Fibroblast of lung (primary cell): ENCODE results near the gene RIN3. TPM values are rescaled to one million over a fixed set of nuclear protein-coding genes. Genes with fewer than 3 reads are reported as not detected.

ENCODE experiments used
- DNase-seq, 2 donors: peaks; one replicate each; pipeline versions ENCODE4 v3.0.0 to v3.0.0-alpha.2; 2010; ENCODE audit warnings: low read depth in 2 of 2
- H2AFZ ChIP-seq: 2 replicates; pipeline ENCODE4 v1.5.1; 2012; ENCODE audit warnings: low read length, control low read depth, inconsistent platforms
- H3K27ac ChIP-seq: 2 replicates; pipeline ENCODE4 v1.5.1; 2011; ENCODE audit warnings: low read length, control low read depth; ENCODE audit not compliant: insufficient read depth
- H3K27me3 ChIP-seq: 2 replicates; pipeline ENCODE4 v1.5.1; 2011; ENCODE audit warnings: mild to moderate bottlenecking, low read length; ENCODE audit not compliant: control insufficient read depth, insufficient read depth
- H3K36me3 ChIP-seq: 2 replicates; pipeline ENCODE4 v1.5.1; 2011; ENCODE audit warnings: low read length; ENCODE audit not compliant: control insufficient read depth, insufficient read depth
- H3K4me1 ChIP-seq: 2 replicates; pipeline ENCODE4 v1.5.1; 2011; ENCODE audit warnings: low read length; ENCODE audit not compliant: control insufficient read depth, insufficient read depth; ENCODE audit errors: extremely low read depth
- H3K4me2 ChIP-seq: 2 replicates; pipeline ENCODE4 v1.5.1; 2011; ENCODE audit warnings: low read length, control low read depth; ENCODE audit not compliant: insufficient read depth; ENCODE audit errors: extremely low read depth
- H3K4me3 ChIP-seq, 4 experiments: fragments of 200-600 bp in 1 of 4; sonication (generic) in 1 of 4; replicated peaks in 1 of 4; 2 replicates each; pipeline ENCODE4 v1.5.1; 2011 to 2016; ENCODE audit warnings: low read length in 4 of 4, low read depth in 3 of 4, mild to moderate bottlenecking in 3 of 4, control low read depth in 2 of 4, inconsistent platforms in 1 of 4, mixed read lengths in 1 of 4; ENCODE audit not compliant: insufficient read depth in 1 of 4; ENCODE audit errors: control extremely low read depth in 1 of 4
- H3K79me2 ChIP-seq: 2 replicates; pipeline ENCODE4 v1.5.1; 2012; ENCODE audit warnings: mild to moderate bottlenecking, low read length, inconsistent platforms; ENCODE audit not compliant: control insufficient read depth, insufficient read depth
- H3K9ac ChIP-seq: 2 replicates; pipeline ENCODE4 v1.5.1; 2011; ENCODE audit warnings: mild to moderate bottlenecking, low read length, control low read depth; ENCODE audit not compliant: insufficient read depth
- H3K9me3 ChIP-seq: 2 replicates; pipeline ENCODE4 v1.5.1; 2012; ENCODE audit warnings: low read depth, low read length; ENCODE audit not compliant: control insufficient read depth, insufficient read depth
- H4K20me1 ChIP-seq: 2 replicates; pipeline ENCODE4 v1.5.1; 2011; ENCODE audit warnings: low read length; ENCODE audit not compliant: control insufficient read depth, insufficient read depth; ENCODE audit errors: extremely low read depth
- EZH2 ChIP-seq: IDR thresholded peaks from 2 replicates; pipeline ENCODE4 v1.5.1; 2012; ENCODE audit warnings: low read length, control low read depth, mild to moderate bottlenecking; ENCODE audit errors: missing control alignments
- polyA plus RNA-seq, 2 donors: library from polyadenylated mRNA; depleted of rRNA in 1 of 2; stranded (reverse) in 1 of 2; unstranded in 1 of 2; fragments of >200 nt; gene quantifications; 2 replicates each; pipeline ENCODE4 v1.2.1, GENCODE V29; 2011 to 2012; ENCODE audit warnings: missing spikeins in 1 of 2
- total RNA-seq: library from RNA; depleted of rRNA; stranded (reverse); fragments of >200 nt; gene quantifications from 2 replicates; pipeline ENCODE4 v1.2.1, GENCODE V29; 2014
- TF ChIP-seq, protein P1 (sequence below), 2 donors: IDR thresholded peaks in 1 of 2; conservative IDR thresholded peaks in 1 of 2; 1 replicate in 1 of 2; 2 replicates in 1 of 2; pipeline ENCODE4 v1.5.1; 2011 to 2012; ENCODE audit warnings: low read length in 2 of 2, control low read depth in 1 of 2, inconsistent platforms in 1 of 2, low read depth in 1 of 2, mild to moderate bottlenecking in 1 of 2

RIN3 gene
- total and polyA plus RNA-seq, 2 donors (not counting 1 experiment from before 2014, with no cell fraction given) = 8.9 to 9.2 TPM

- no peaks in the 10 kb centered on the region for H3K9me3 ChIP-seq
- no peaks in the 10 kb centered on the region for H3K27me3 ChIP-seq
- no peak for DNase-seq
- no peak overlapping the region for H2AFZ ChIP-seq
- no peak overlapping the region for H3K27ac ChIP-seq
- peaks cover 12% of the 10 kb centered on the region for H3K36me3 ChIP-seq
- H3K79me2 ChIP-seq = no peaks in the 10 kb centered on the region
- H4K20me1 ChIP-seq = no peaks in the 10 kb centered on the region
- H3K4me3 ChIP-seq = no peak overlapping the region
- H3K4me1 ChIP-seq = peaks cover 28% of the 10 kb centered on the region
- no peak overlapping the region for H3K4me2 ChIP-seq
- TF ChIP-seq EZH2 = no peak
- TF ChIP-seq, protein P1, sequence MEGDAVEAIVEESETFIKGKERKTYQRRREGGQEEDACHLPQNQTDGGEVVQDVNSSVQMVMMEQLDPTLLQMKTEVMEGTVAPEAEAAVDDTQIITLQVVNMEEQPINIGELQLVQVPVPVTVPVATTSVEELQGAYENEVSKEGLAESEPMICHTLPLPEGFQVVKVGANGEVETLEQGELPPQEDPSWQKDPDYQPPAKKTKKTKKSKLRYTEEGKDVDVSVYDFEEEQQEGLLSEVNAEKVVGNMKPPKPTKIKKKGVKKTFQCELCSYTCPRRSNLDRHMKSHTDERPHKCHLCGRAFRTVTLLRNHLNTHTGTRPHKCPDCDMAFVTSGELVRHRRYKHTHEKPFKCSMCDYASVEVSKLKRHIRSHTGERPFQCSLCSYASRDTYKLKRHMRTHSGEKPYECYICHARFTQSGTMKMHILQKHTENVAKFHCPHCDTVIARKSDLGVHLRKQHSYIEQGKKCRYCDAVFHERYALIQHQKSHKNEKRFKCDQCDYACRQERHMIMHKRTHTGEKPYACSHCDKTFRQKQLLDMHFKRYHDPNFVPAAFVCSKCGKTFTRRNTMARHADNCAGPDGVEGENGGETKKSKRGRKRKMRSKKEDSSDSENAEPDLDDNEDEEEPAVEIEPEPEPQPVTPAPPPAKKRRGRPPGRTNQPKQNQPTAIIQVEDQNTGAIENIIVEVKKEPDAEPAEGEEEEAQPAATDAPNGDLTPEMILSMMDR (conservative IDR thresholded peaks at IDR 0.05 in 1 of 2, IDR thresholded peaks at IDR 0.05 in 1 of 2; ENCODE audit: low read depth in 1 of 2, low read length in 2 of 2) = no peak
- H3K9ac ChIP-seq = no peak overlapping the region
Measured at GRCh38 chr14:92651758-92652406, 138.3 kb downstream of the RIN3 start.

DNA sequence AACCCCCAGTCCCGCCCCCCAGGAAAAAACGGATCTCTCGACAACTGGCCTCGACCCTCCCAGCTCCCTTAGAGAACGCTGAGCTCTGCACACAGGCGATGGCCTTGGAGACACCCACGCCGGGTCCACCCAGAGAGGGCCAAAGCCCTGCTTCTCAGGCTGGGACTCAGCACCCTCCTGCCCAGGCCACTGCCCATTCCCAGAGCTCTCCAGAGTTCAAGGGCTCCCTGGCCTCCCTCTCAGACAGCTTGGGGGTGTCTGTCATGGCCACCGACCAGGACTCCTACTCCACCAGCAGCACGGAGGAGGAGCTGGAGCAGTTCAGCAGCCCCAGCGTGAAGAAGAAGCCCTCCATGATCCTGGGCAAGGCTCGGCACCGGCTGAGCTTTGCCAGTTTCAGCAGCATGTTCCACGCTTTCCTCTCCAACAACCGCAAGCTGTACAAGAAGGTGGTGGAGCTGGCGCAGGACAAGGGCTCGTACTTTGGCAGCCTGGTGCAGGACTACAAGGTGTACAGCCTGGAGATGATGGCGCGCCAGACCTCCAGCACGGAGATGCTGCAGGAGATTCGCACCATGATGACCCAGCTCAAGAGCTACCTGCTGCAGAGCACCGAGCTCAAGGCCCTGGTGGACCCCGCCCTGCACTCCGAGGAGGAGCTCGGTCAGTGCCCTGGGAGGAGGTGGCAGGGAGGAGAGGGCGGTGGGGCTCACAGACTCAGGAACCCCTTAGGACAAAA is 139.0 kb downstream of the RIN3 start:
- no peak overlapping the region for H3K4me3 ChIP-seq
- no peak overlapping the region for H3K27ac ChIP-seq
- no peaks in the 10 kb centered on the region for H3K27me3 ChIP-seq
- no peak overlapping the region for H2AFZ ChIP-seq
- peaks cover 23% of the 10 kb centered on the region for H3K4me1 ChIP-seq
- TF ChIP-seq, protein P1 (conservative IDR thresholded peaks at IDR 0.05 in 1 of 2, IDR thresholded peaks at IDR 0.05 in 1 of 2; ENCODE audit: low read depth in 1 of 2, low read length in 2 of 2) = no peak
- H3K9me3 ChIP-seq = no peaks in the 10 kb centered on the region
- no peak for DNase-seq
- H3K36me3 ChIP-seq = peaks cover 12% of the 10 kb centered on the region
- H3K4me2 ChIP-seq = no peak overlapping the region
- no peak overlapping the region for H3K9ac ChIP-seq
- no peaks in the 10 kb centered on the region for H3K79me2 ChIP-seq
- no peaks in the 10 kb centered on the region for H4K20me1 ChIP-seq

GRCh38 chr14:92653162-92653651 is 139.6 kb downstream of the RIN3 start:
- TF ChIP-seq, protein P1 (conservative IDR thresholded peaks at IDR 0.05 in 1 of 2, IDR thresholded peaks at IDR 0.05 in 1 of 2; ENCODE audit: low read depth in 1 of 2, low read length in 2 of 2) = no peak
- TF ChIP-seq EZH2 = no peak

More at GRCh38 chr14:92653162-92653651, 139.6 kb downstream of the RIN3 start:
- Histone ChIP-seq H3K9me3 (no peaks in the 10 kb centered on the region), H2AFZ (no peak overlapping the region), H4K20me1 (no peaks in the 10 kb centered on the region), H3K36me3 (peaks cover 14% of the 10 kb centered on the region), H3K4me1 (peaks cover 17% of the 10 kb centered on the region), H3K27ac (no peak overlapping the region), H3K9ac (no peak overlapping the region), H3K4me2 (no peak overlapping the region), H3K4me3 (no peak overlapping the region), H3K79me2 (no peaks in the 10 kb centered on the region), H3K27me3 (no peaks in the 10 kb centered on the region)
- no peak for DNase-seq
